NCI-H1694 treated with DMSO at 0.1 percent for 48 hours (cell line): ENCODE data around the gene MEG3.

ENCODE experiments used
- DNase-seq: peaks from one replicate; lab custom pipeline; 2025; lab: John Stamatoyannopoulos, UW

The MEG3 gene

DNA sequence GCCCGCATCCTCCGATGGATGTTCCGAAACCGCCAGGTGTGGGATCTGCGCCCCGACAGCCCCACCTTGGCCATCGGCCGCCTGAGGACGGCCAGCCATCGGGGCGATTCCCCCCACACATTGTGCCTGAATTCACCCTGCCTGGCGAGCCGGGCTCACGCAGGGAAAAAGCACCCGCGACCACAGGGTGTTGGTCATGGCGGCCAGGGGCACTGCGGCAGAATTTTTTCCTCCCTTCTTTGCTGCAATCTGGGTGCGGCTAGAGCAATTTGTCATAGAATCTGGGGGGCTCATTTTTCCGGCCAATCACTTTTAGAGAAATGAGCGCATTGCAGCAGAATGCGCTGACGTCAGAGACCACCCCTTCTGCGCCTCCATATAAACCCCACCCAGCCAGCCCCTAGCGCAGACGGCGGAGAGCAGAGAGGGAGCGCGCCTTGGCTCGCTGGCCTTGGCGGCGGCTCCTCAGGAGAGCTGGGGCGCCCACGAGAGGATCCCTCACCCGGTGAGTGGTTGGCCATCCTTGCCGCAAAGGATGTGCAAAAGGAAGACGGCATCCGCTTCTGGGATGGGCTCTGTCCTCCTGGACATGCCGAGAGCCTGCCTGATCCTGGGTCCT lies at the start of gene MEG3:
Gene MEG3, plus strand, starts transcription at position 406 of the 619 bp plus-strand sequence.
- no peak for DNase-seq

DNA sequence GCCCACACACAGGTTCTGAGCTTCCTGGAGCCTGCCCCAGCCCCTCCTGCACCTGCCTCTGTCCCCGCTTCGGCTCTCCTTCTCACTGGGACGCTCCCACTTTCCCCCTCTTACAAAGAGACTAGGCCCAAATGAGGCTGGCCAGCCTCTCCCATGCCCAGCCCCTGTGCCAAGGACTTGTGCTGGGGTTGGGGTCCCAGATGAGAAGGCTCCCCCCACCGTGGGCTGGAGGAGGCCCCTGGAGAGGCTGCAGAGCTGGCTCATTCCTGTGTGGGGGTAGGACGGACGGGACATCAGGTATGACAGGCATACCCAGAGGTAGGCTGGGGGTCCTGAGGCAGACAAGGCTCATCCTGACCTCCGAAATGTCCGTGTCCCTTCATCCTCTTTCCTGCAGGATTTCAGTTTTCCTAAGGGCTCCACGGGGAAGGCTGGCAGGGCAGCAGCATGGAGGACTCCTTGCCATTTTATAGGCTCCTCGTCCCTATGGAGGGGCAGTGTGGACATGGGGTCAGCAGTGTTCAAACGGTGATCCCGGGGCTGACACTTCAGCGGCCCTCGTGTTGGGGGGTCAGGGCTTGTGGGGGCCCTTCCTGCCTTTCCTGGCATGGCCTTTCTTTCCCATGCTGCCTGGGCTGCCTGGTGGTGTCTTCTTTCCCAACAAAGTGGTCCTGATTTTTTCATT lies 49.1 kb upstream of the MEG3 start:
- no peak for DNase-seq

DNA sequence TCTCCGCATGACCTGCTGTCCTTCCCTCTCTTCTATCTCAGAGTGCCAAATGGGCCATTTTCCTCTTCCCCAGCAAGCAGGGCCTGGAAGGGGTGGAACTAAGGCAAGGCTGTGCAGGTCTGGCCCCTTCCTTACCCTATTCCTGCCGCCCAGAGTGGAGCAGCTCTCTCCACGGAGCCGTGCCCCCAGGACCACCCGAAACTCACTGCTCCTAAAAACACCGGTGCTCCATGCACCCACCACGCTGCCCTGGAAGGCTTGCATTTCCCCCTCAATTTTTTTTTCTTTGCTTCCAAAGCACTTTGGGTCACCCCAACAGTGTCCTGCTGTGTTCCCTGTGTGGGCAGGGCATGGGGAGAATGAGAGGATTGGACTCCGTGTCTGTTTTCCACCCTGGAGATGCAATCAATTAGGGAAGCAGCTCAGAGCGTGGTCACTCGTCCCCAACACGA lies 48.5 kb upstream of the MEG3 start:
- no peak for DNase-seq

DNA sequence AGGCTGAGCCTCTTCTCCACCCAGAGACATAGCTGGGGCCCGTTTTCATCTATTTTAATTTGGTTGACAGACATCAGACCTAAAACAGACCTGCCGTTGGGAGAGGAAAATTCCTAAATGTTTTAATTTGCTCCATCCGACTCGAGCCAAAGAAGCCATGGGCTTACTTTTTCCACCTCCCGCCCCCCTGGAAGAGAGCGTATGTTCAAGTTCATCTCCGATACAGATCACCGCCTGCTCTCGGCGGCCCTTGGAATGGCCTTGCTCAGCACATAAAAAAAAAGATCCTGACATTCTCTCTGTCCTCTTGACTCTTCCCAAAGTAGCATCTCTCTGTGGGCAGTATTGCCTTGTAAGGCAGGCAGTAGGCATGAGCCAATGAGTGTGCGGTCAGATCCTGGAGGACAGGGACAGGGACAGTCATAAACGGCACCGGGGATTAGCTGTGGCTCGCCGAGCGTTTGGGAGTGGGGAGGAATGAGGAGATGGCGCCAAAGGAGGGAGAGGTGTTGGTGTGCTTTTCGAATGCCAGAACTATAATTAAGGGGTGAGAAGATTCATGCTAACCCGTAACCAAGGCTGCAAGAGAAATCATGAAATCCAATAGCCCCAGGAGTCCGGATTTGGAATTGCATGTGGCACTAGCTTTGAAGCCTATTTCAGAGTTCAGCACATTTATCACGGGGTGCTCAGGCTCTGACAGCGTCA lies 47.9 kb upstream of the MEG3 start:
- no peak for DNase-seq

DNA sequence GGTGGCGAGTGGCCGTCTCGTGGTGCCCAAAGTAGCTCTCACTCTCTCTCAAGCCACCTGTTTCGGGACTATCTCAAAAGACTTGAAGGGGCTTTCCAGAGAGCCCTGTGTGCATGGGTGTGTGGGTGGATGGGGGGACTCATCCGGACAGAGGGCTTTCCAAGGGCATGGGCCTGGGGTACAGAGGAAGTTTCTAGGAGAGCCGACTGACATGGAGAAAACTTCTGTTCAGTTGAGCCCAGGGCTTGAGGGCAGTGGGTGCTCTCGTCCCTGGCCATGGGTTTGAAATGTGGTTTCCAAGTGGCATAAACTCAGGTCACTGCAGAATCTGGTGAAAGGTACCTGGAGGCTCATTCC lies 47.4 kb upstream of the MEG3 start:
- no peak for DNase-seq

DNA sequence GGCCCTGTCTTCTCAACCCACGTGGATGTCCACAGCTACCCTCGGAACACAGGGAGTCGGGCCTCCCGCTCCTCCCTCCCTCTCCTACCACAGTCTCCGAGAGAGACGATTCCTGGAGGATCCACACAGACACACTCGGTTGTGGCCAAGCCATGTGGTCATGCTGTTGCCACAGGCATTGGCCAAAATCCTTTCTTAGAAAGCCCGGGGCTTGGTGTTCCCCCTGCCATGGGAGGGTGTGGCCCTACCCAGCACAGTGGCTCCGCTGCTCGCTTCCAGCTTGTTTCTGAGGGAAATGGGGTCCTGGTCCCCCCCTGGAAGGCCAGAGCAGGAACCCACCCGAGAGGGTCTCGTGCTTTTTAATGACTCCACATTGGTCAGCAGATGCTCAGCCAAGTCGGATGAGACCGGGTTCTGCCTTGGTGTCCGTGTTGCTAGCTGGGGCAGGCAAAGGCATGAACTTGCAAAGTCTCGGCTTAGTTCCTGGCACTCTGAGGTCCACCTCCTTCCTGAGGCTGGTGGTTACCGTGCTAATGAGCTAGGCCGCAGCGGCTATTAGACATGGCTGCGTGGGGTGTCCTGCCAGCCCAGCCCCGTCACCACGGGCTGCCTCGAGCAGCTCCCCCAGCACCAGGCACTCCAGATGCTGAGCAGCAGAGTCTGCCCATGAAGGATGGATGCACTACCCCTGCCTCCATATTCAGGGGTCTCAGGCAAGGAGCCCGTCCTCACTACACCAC lies 46.8 kb upstream of the MEG3 start:
- DNase-seq = no peak

DNA sequence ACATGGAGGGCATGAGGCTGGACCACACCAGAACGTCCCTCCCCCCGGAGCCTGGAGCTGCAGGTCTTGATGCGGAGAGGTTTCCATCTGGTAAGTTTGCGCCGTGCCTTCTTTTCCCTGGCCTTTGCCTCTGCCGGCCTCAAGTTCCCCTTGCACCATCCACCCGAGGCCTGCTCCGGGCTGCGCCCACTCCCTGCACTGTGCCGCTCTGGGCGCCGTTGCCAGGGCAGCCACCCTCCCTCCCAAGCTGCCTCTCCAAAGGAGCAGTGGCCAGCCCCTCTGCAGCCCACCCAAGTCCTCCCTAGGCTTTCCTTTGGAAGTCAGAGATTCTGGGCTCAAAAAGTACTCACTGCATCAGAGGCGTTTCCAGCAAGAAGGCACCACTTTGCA lies 46.2 kb upstream of the MEG3 start:
- no peak for DNase-seq

- DNase-seq = no peak
Measured at GRCh38 chr14:100780246-100780645, 45.7 kb upstream of the MEG3 start.

DNA sequence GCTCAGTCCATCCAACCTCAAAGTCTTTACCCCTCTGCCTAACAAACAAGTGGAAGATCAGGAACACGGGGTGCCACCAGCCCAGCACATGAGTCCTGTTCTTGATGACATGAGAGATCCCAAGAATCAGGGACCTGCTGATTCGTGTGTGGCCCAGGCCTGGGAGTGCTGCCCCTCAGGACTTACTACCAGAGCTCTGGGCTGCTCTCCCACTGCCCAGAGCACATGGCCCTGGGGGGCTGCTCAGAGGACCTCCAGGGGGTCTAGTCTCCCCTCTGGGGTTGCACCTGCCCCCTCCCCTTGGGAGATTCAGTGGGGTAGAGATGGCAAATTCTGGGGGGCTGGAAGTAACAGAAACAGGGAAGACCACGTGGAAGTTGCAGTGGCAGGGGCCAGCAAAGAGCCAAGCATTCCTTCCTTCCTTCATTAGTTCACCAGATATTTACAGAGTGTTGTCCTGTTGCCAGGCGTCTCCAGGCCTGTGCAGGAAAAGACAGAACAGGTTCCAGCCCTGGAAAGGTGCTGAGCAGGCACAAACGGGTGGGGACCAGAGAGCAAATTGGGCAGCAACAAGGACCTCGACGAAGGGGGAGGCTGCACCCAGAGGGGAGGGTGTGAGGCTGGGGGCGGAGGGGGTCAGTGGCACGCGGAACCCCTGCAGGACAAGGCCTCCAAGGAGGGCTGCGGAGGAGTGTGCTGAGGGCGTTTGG lies 45.1 kb upstream of the MEG3 start:
- DNase-seq = no peak

DNA sequence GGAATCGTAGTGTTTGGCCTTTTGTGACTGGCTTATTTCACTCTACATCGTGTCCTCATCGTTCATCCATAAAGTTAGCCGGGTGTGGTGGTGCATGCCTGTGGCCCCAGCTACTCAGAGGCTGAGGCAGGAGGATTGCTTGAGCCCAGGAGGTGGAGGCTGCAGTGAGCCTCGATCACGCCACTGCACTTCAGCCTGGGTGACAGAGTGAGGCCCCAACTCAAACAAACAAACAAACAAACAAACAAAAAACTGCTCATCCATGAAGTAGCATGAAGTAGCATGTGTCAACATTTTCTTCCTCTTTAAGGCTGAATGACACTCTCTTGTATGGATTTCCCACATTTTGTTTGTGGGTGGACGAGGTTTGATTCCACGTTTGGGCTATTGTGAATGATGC lies 44.0 kb upstream of the MEG3 start:
- no peak for DNase-seq

GRCh38 chr14:100782516-100783320 lies 43.2 kb upstream of the MEG3 start:
- no peak for DNase-seq

DNA sequence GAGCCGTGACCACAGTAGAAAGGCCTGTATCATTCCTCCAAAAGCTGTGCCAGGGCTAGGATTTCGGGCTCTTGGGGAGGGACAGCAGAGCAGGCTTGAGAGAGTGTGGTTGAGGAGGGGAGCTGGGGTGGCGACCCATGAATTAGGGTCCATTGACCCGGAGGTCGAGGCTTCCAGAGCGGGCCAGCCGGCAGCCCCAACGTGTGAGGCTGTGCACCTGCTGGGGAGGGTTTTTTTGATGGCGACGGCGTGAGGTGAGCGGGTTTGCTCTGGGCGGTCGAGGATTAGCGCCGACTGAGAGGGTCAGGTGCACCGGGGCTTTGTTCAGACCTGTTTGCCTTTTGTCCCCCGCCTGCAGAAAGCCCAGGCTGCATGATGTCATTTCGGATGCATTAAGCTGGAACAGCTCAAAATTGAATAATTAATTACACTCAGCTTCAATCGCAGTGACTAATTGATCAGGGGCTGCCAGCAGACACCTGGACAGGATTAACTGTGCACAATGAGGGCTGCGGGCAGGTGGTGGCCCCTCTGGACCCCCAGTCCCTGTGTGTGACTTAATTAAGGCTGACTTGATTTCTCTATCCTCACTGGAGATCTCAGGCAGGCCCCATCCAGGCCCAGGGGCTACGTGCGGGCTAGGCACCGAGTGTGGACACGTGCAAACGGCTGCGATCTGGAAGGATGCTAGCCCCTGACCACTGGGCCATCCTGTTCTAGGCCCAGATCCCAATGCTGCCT lies 42.1 kb upstream of the MEG3 start:
- DNase-seq = peak; percentile 41

- DNase-seq = peak; percentile 61
Measured at GRCh38 chr14:100784523-100785337, 41.2 kb upstream of the MEG3 start.

DNA sequence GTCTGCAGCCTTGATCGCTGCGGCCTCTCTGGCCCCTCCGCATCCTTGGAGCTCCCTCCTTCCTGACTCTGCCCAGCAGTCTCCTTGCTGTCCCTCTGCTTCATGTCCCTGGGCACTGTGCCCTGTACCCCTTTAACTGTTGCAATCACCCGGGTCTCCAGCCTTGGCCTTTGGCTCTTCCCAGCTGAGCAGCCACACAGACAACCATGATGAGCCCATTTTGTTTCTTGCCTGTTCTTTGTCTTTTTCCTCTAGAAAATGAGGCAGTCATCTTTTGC lies 40.6 kb upstream of the MEG3 start:
- no peak for DNase-seq

GRCh38 chr14:100785626-100786025 lies 40.3 kb upstream of the MEG3 start:
- no peak for DNase-seq

DNA sequence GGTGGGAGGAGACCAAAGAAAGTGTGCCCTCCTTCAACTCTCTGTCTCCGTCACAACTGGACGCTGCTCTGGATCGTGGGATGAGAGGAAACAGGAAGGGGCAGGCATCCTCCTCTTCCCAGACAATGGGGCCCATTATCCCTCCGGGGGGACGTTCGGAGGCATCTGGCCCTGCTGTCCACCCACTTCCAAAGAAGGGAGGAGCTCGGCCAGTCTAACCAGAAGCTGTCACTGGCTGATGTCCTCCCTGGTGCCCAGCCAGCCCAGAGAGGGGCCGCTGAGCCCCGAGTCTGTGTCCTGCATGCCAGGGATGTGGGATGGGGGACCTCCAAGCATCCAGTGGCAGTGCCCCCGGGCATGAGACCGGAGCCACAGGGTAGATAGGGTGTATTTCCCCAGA lies 39.8 kb upstream of the MEG3 start:
- no peak for DNase-seq

GRCh38 chr14:100786576-100787219 lies 39.2 kb upstream of the MEG3 start:
- DNase-seq = peak; percentile 86

DNA sequence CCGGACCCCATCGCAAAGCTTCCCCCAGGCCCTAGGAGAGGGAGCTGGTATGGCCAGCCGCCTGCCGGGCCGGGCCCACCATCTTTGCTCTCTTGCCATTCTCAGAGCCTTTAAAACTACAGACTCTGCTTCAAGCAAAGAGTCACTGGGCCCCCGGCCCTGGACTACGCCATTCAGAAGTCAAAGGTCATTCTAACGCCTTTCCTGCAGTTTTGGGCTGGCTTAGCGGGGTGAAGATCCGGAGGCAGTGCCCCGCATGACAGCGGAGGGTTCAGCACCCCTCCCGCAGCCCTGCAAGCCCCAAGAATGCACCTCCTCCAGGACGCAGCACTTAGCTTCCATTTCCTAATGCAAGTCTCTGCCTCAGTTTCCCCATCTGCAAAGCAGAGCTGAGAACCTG lies 38.3 kb upstream of the MEG3 start:
- DNase-seq = no peak

DNA sequence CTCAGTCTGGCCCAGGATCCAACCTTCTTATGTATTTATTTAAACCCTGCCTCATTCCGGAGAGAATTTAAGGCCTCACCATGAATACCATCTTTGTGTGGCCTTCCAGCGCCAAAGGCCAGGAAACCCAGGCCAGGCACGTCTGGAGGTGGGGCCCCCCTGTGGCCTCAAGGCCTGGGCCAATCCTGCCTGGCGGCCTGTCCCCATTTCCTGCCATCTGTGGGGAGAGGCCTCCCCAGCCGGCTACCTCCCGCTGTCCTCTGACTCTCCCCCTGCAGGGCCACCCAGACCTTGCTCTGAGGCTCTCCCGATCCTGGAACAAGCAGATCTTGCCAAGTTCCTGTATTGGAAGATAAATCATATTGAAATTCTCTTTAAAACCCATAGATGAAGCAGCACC lies 37.4 kb upstream of the MEG3 start:
- DNase-seq = no peak
